Left colon (tissue), 2 donors: ENCODE measurements around the gene MTHFD1L. TPM values are rescaled to one million over a fixed set of nuclear protein-coding genes. Genes with fewer than 3 reads are reported as not detected.

Experiments
- ATAC-seq: fragments of 200-7000 bp; cut with Tn5 transposase; one replicate; pipeline ENCODE4 v1.9.1; 2020; ENCODE audit warnings: mild to moderate bottlenecking, moderate library complexity
- DNase-seq, 2 donors: peaks; one replicate each; pipeline ENCODE4 v3.0.0-alpha.2; 2020
- intact Hi-C, 2 donors: fragments of 100-400 bp; cut with DNase I in 1 of 2; cut with micrococcal nuclease in 1 of 2; formaldehyde crosslinking; loops; one replicate each; pipeline versions ENCODE4 v1.11.2 to v1.14.0; 2022; cut with DNase I, micrococcal nuclease
- total RNA-seq, 2 donors: library from RNA; stranded (reverse); fragmentation: NEBNext Ultra II Directional; extraction: Animal tissue kit (Norgen Biotek cat#: 25700); gene quantifications; one replicate each; pipeline ENCODE4 v1.2.1, GENCODE V29; 2021
- donor health status: DM: no; HTN: no; CAD: no.
- donor health status: DM: yes; HTN: yes; CAD: no.

The MTHFD1L gene
- total RNA-seq, 2 donors from 2014 or later, result 5.1 to 10.9 TPM

- intact Hi-C loops, result no loop called here
- ATAC-seq, result peak; percentile 70
- no peak for DNase-seq
Observed at GRCh38 chr6:151141685-151142084, 276.2 kb downstream of the MTHFD1L start.

DNA sequence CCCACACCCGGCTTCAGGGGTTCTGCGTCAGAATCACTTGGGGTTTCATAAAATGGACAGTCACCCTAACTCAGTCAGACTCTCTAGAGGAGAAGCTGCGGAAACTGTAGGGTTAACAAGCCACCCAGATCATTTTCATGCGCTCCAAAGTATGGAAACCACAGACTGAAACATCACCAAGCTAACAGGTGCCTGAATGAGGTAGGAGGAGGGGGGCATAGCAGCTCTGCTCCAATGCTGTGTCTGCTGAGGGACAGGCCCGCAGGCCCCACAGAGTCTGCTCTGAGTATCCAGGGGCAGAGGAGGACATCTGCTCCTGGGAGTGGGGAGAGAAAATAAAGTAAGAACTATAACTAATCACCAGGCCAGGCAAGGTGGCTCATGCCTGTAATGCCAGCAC is 277.2 kb downstream of the MTHFD1L start:
- DNase-seq (no peak), ATAC-seq (no peak)
- intact Hi-C loops, result no loop called here

DNA sequence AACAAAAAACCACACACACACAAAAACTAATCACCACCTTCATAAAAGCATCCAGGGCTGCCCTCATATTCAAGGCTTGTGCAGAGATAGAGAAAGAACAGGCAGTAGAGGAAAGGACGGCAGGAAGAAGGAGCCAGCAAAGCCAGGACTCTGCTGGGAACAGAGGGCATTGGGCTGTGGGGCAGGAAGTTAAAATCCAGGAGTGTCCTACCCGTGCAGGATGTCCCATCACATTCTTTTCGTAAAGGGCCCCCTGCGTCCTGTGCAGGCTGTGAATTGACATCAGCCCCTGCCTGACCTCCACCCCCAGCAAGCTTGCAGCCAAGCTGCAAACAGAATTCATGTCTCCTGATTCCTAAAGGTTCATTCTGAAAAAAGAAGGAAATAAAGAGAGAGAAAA is 277.8 kb downstream of the MTHFD1L start:
- intact Hi-C loops, result no loop called here
- DNase-seq (no peak), ATAC-seq (no peak)

DNA sequence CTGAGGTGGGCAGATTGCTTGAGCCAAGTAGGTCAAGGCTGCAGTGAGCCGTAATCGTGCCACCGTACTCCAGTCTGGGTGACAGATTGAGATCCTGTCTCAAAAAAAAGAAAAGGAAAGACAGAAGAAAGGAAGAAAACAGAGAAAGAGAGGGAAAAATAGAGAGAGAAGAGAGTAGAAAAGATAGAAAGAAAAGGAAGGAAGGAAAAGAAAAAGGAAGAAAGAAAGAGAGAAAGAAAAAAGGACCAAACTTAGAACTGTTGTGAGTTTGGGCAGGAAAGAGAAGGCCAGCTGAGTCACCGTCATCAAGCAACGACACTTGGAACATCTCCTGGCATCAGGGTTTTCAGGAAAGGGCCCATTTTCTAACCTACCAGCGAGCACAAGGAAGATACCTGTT is 278.3 kb downstream of the MTHFD1L start:
- ATAC-seq (no peak), DNase-seq (no peak)
- intact Hi-C loops, result no loop called here

GRCh38 chr6:151147118-151147832 is 281.8 kb downstream of the MTHFD1L start:
- intact Hi-C loops, result no loop called here
- DNase-seq (no peak), ATAC-seq (no peak)

- no peak for DNase-seq
- intact Hi-C loops, result no loop called here
- ATAC-seq, result no peak
Observed at GRCh38 chr6:151148111-151148510, 282.6 kb downstream of the MTHFD1L start.

- intact Hi-C loops, result no loop called here
- no peak for ATAC-seq
- no peak for DNase-seq
Observed at GRCh38 chr6:151149793-151150192, 284.3 kb downstream of the MTHFD1L start.
